ENCODE data around the gene TBC1D21.

The TBC1D21 gene

GRCh38 chr15:73887481-73887880 lies 14.1 kb downstream of the TBC1D21 start:
- no peak overlapping the region for H3K4me3 ChIP-seq (ENCODE audit: low read depth, low read length)

GRCh38 chr15:73888224-73889041 lies 15.1 kb downstream of the TBC1D21 start:
- H3K4me3 ChIP-seq (ENCODE audit: low read depth, low read length) = no peak overlapping the region

- H3K4me3 ChIP-seq (ENCODE audit: low read depth, low read length) = no peak overlapping the region
Measured at GRCh38 chr15:73889053-73889761, 15.8 kb downstream of the TBC1D21 start.

GRCh38 chr15:73889762-73890124 lies 16.4 kb downstream of the TBC1D21 start:
- no peak overlapping the region for H3K4me3 ChIP-seq (ENCODE audit: low read depth, low read length)

GRCh38 chr15:73891328-73892315 lies 18.3 kb downstream of the TBC1D21 start:
- H3K4me3 ChIP-seq (ENCODE audit: low read depth, low read length) = no peak overlapping the region

GRCh38 chr15:73892446-73893226 lies 19.3 kb downstream of the TBC1D21 start:
- H3K4me3 ChIP-seq (ENCODE audit: low read depth, low read length) = no peak overlapping the region

- no peak overlapping the region for H3K4me3 ChIP-seq (ENCODE audit: low read depth, low read length)
Measured at GRCh38 chr15:73894133-73894814, 20.9 kb downstream of the TBC1D21 start.

- H3K4me3 ChIP-seq (ENCODE audit: low read depth, low read length) = no peak overlapping the region
Measured at GRCh38 chr15:73897441-73898261, 24.3 kb downstream of the TBC1D21 start.

- no peak overlapping the region for H3K4me3 ChIP-seq (ENCODE audit: low read depth, low read length)
Measured at GRCh38 chr15:73899197-73900094, 26.1 kb downstream of the TBC1D21 start.

GRCh38 chr15:73900095-73900712 lies 26.8 kb downstream of the TBC1D21 start:
- no peak overlapping the region for H3K4me3 ChIP-seq (ENCODE audit: low read depth, low read length)

- no peak overlapping the region for H3K4me3 ChIP-seq (ENCODE audit: low read depth, low read length)
Measured at GRCh38 chr15:73901126-73901810, 27.9 kb downstream of the TBC1D21 start.

GRCh38 chr15:73902121-73903020 lies 29.0 kb downstream of the TBC1D21 start:
- H3K4me3 ChIP-seq (ENCODE audit: low read depth, low read length) = no peak overlapping the region

GRCh38 chr15:73904026-73904815 lies 30.9 kb downstream of the TBC1D21 start:
- H3K4me3 ChIP-seq (ENCODE audit: low read depth, low read length) = no peak overlapping the region

- no peak overlapping the region for H3K4me3 ChIP-seq (ENCODE audit: low read depth, low read length)
Measured at GRCh38 chr15:73905225-73905827, 32.0 kb downstream of the TBC1D21 start.
